HepG2 (cell line): ENCODE data around the gene CDH1.

Experiments
- CTCF ChIP-seq: sonication (generic); formaldehyde crosslinking; IDR thresholded peaks from 2 replicates; pipeline ENCODE4 v1.5.0; 2020; ENCODE audit warnings: mild to moderate bottlenecking, missing genetic modification reagents, moderate library complexity
- ERF ChIP-seq: IDR thresholded peaks from 2 replicates; pipeline ENCODE4 v1.6.1; 2018; ENCODE audit warnings: missing biosample characterization, missing genetic modification reagents
- HDAC2 ChIP-seq: sonication (generic); formaldehyde crosslinking; IDR thresholded peaks from 2 replicates; pipeline ENCODE4 v1.4.0; 2020; ENCODE audit warnings: missing genetic modification reagents
- KMT2A ChIP-seq: sonication (generic); formaldehyde crosslinking; IDR thresholded peaks from 2 replicates; pipeline ENCODE4 v1.4.0; 2020; ENCODE audit warnings: missing genetic modification reagents
- NR2C2 ChIP-seq: sonication (generic); formaldehyde crosslinking; IDR thresholded peaks from 2 replicates; pipeline ENCODE4 v1.4.0; 2020; ENCODE audit warnings: missing genetic modification reagents, mild to moderate bottlenecking, moderate library complexity, borderline replicate concordance
- POLR2A ChIP-seq, 2 experiments: IDR thresholded peaks; 2 replicates each; pipeline ENCODE4 v1.6.1; 2011; ENCODE audit warnings: low read depth in 2 of 2, low read length in 2 of 2, mild to moderate bottlenecking in 1 of 2, moderate library complexity in 1 of 2; ENCODE audit not compliant: insufficient read depth in 1 of 2
- POLR2AphosphoS5 ChIP-seq: IDR thresholded peaks from 2 replicates; pipeline ENCODE4 v1.6.1; 2012; ENCODE audit warnings: low read depth, low read length
- RAD21 ChIP-seq: fragments of 450-650 bp; formaldehyde crosslinking; IDR thresholded peaks from 2 replicates; pipeline ENCODE4 v1.5.0; 2020; ENCODE audit warnings: mild to moderate bottlenecking
- TCF7L2 ChIP-seq: IDR thresholded peaks from 2 replicates; pipeline ENCODE4 v1.6.1; 2011; ENCODE audit warnings: mild to moderate bottlenecking, low read depth, low read length, moderate library complexity
- ZNF207 ChIP-seq: fragments of 450-650 bp; IDR thresholded peaks from 2 replicates; pipeline ENCODE4 v1.6.1; 2016; ENCODE audit warnings: antibody characterized with exemption, borderline replicate concordance
- ZNF768 ChIP-seq: sonication (generic); formaldehyde crosslinking; IDR thresholded peaks from 2 replicates; pipeline ENCODE4 v1.4.0; 2020; ENCODE audit warnings: missing genetic modification reagents
- TF ChIP-seq, protein P1 (sequence below): sonication (generic); formaldehyde crosslinking; IDR thresholded peaks from 2 replicates; pipeline ENCODE4 v1.4.0; 2020; ENCODE audit warnings: missing genetic modification reagents
- TF ChIP-seq, protein P2 (sequence below), 2 experiments: IDR thresholded peaks; 2 replicates each; pipeline ENCODE4 v1.6.1; 2011 to 2012; ENCODE audit warnings: low read length in 2 of 2, borderline replicate concordance in 1 of 2, low read depth in 1 of 2, mild to moderate bottlenecking in 1 of 2, moderate library complexity in 1 of 2

DNA sequence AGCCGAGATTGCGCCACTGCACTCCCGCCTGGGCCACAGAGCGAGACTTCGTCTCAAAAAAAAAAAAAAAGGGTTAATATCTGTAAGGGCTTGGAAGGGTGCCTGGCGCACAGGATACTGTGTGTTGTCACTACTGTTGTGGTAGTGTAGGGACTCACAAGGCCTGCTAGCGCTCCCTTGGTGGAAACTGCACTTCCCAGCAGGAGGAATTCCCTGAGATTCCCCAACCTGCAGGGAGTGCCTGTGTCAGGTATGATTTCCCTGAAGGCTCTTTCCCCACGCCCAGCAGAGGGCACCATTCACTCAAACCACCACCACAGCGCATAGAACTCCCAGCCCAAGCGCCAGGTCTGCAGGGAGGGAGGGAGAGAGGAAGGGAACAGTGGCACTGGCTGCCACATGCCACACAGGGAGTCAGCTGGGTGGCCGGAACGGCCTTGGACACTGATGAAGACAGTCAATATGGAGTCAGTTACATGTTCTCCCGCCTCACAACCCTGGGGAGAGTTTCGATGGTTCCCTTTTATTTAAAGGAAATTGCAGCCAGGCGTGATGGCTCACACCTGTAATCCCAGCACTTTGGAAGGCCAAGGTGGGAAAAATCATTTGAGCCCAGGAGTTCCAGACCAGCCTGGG is 32.7 kb upstream of the CDH1 start:
- TF ChIP-seq ERF (CRISPR knock-in tag) (peak; percentile 89), ZNF207 (no peak), CTCF (peak; percentile 99), KMT2A (CRISPR knock-in tag) (0 out of 2 replicates have a peak, but pooled peaks have one; percentile 37), RAD21 (peak; percentile 99), HDAC2 (peak; percentile 53), ZNF768 (CRISPR knock-in tag) (no peak; the same call in 1 of the 2 replicates), NR2C2 (CRISPR knock-in tag) (peak; percentile 31; the same call in 1 of the 2 replicates), POLR2AphosphoS5 (no peak), POLR2A (IDR thresholded peaks at IDR 0.05; ENCODE audit: insufficient read depth in 1 of 2, low read depth in 2 of 2, low read length in 2 of 2) (no peak), TCF7L2 (no peak)
- TF ChIP-seq, protein P1, sequence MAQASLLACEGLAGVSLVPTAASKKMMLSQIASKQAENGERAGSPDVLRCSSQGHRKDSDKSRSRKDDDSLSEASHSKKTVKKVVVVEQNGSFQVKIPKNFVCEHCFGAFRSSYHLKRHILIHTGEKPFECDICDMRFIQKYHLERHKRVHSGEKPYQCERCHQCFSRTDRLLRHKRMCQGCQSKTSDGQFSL (CRISPR knock-in tag): no peak
- TF ChIP-seq, protein P2, sequence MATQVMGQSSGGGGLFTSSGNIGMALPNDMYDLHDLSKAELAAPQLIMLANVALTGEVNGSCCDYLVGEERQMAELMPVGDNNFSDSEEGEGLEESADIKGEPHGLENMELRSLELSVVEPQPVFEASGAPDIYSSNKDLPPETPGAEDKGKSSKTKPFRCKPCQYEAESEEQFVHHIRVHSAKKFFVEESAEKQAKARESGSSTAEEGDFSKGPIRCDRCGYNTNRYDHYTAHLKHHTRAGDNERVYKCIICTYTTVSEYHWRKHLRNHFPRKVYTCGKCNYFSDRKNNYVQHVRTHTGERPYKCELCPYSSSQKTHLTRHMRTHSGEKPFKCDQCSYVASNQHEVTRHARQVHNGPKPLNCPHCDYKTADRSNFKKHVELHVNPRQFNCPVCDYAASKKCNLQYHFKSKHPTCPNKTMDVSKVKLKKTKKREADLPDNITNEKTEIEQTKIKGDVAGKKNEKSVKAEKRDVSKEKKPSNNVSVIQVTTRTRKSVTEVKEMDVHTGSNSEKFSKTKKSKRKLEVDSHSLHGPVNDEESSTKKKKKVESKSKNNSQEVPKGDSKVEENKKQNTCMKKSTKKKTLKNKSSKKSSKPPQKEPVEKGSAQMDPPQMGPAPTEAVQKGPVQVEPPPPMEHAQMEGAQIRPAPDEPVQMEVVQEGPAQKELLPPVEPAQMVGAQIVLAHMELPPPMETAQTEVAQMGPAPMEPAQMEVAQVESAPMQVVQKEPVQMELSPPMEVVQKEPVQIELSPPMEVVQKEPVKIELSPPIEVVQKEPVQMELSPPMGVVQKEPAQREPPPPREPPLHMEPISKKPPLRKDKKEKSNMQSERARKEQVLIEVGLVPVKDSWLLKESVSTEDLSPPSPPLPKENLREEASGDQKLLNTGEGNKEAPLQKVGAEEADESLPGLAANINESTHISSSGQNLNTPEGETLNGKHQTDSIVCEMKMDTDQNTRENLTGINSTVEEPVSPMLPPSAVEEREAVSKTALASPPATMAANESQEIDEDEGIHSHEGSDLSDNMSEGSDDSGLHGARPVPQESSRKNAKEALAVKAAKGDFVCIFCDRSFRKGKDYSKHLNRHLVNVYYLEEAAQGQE (IDR thresholded peaks at IDR 0.05; ENCODE audit: borderline replicate concordance in 1 of 2, low read depth in 1 of 2, low read length in 2 of 2): no peak
